ENCODE data around the gene KRT78. TPM values are rescaled to one million over a fixed set of nuclear protein-coding genes. Genes with fewer than 3 reads are reported as not detected.
A peak's percentile ranks its signal among the peaks of the same experiment; 100 is the strongest.

Gene KRT78
- total RNA-seq (not detected in 2 replicates), polyA plus RNA-seq (not detected in 2 replicates)

- no peak for TF ChIP-seq CTCF (IDR thresholded peaks at IDR 0.05; ENCODE audit: low read depth, low read length)
- H3K4me3 ChIP-seq, result no peak within 1 kb of the TSS
- no peak for DNase-seq (ENCODE audit: low read depth in 1 of 2, low spot score in 1 of 2)
- H3K4me1 ChIP-seq (ENCODE audit: low read depth), result no peaks in the 10 kb centered on the region
- H3K27ac ChIP-seq, result no peak within 1 kb of the TSS
- H3K9me3 ChIP-seq (ENCODE audit: low read depth), result no peaks in the 10 kb centered on the region
- peaks cover 11% of the 10 kb centered on the region for H3K27me3 ChIP-seq
- H3K36me3 ChIP-seq, result no peaks in the 10 kb centered on the region
These were observed at the start of gene KRT78 for GRCh38 chr12:52848661-52849255. Gene KRT78, minus strand, starts transcription at chr12:52848994. Its CDS starts 64 bp downstream, at chr12:52848930.

- H3K36me3 ChIP-seq, result peaks cover 43% of the 10 kb centered on the region
- DNase-seq (ENCODE audit: low read depth in 1 of 2, low spot score in 1 of 2), result no peak
- no peaks in the 10 kb centered on the region for H3K9me3 ChIP-seq (ENCODE audit: low read depth)
- no peak overlapping the region for H3K4me3 ChIP-seq
- no peaks in the 10 kb centered on the region for H3K27me3 ChIP-seq
- peak overlapping the region; percentile 65 for H3K27ac ChIP-seq
- no peak for TF ChIP-seq CTCF (IDR thresholded peaks at IDR 0.05; ENCODE audit: low read depth, low read length)
- peaks cover 8% of the 10 kb centered on the region for H3K4me1 ChIP-seq (ENCODE audit: low read depth)
These were observed 47.7 kb upstream of the KRT78 start for GRCh38 chr12:52896190-52897100.

GRCh38 chr12:52895726-52896189 lies 47.0 kb upstream of the KRT78 start:
- peaks cover 36% of the 10 kb centered on the region for H3K36me3 ChIP-seq
- no peak for DNase-seq (ENCODE audit: low read depth in 1 of 2, low spot score in 1 of 2)
- H3K27me3 ChIP-seq, result no peaks in the 10 kb centered on the region
- H3K27ac ChIP-seq, result peak overlapping the region; percentile 65
- TF ChIP-seq CTCF (IDR thresholded peaks at IDR 0.05; ENCODE audit: low read depth, low read length), result no peak
- peaks cover 5% of the 10 kb centered on the region for H3K4me1 ChIP-seq (ENCODE audit: low read depth)
- H3K4me3 ChIP-seq, result no peak overlapping the region
- no peaks in the 10 kb centered on the region for H3K9me3 ChIP-seq (ENCODE audit: low read depth)

GRCh38 chr12:52892974-52893373 lies 44.2 kb upstream of the KRT78 start:
- Histone ChIP-seq H3K27ac (no peak overlapping the region), H3K4me1 (ENCODE audit: low read depth) (peaks cover 5% of the 10 kb centered on the region), H3K27me3 (no peaks in the 10 kb centered on the region), H3K36me3 (peaks cover 11% of the 10 kb centered on the region), H3K9me3 (ENCODE audit: low read depth) (no peaks in the 10 kb centered on the region), H3K4me3 (no peak overlapping the region)
- no peak for TF ChIP-seq CTCF (IDR thresholded peaks at IDR 0.05; ENCODE audit: low read depth, low read length)
- no peak for DNase-seq (ENCODE audit: low read depth in 1 of 2, low spot score in 1 of 2)

- Histone ChIP-seq H3K36me3 (peaks cover 5% of the 10 kb centered on the region), H3K4me1 (ENCODE audit: low read depth) (peaks cover 5% of the 10 kb centered on the region), H3K4me3 (no peak overlapping the region), H3K27me3 (no peaks in the 10 kb centered on the region), H3K27ac (no peak overlapping the region), H3K9me3 (ENCODE audit: low read depth) (no peaks in the 10 kb centered on the region)
- no peak for DNase-seq (ENCODE audit: low read depth in 1 of 2, low spot score in 1 of 2)
- TF ChIP-seq CTCF (IDR thresholded peaks at IDR 0.05; ENCODE audit: low read depth, low read length), result no peak
These were observed 43.5 kb upstream of the KRT78 start for GRCh38 chr12:52892207-52892852.
